Measurements from ENCODE around the gene HSPG2. TPM values are rescaled to one million over a fixed set of nuclear protein-coding genes. Genes with fewer than 3 reads are reported as not detected.
"Not testable (repeated sequence)": the region's sequence is repeated elsewhere in the genome, so short reads cannot be mapped to it uniquely, and the experiment has no call there.

Gene HSPG2
- total RNA-seq, 1 donor, result 166 TPM

- TF ChIP-seq, protein P1, sequence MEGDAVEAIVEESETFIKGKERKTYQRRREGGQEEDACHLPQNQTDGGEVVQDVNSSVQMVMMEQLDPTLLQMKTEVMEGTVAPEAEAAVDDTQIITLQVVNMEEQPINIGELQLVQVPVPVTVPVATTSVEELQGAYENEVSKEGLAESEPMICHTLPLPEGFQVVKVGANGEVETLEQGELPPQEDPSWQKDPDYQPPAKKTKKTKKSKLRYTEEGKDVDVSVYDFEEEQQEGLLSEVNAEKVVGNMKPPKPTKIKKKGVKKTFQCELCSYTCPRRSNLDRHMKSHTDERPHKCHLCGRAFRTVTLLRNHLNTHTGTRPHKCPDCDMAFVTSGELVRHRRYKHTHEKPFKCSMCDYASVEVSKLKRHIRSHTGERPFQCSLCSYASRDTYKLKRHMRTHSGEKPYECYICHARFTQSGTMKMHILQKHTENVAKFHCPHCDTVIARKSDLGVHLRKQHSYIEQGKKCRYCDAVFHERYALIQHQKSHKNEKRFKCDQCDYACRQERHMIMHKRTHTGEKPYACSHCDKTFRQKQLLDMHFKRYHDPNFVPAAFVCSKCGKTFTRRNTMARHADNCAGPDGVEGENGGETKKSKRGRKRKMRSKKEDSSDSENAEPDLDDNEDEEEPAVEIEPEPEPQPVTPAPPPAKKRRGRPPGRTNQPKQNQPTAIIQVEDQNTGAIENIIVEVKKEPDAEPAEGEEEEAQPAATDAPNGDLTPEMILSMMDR (IDR thresholded peaks at IDR 0.05; ENCODE audit: insufficient read depth, low read depth, low read length), result no peak
- no peak for DNase-seq (ENCODE audit: low read depth)
These were observed 12.6 kb downstream of the HSPG2 start for GRCh38 chr1:21924503-21925005.

DNA sequence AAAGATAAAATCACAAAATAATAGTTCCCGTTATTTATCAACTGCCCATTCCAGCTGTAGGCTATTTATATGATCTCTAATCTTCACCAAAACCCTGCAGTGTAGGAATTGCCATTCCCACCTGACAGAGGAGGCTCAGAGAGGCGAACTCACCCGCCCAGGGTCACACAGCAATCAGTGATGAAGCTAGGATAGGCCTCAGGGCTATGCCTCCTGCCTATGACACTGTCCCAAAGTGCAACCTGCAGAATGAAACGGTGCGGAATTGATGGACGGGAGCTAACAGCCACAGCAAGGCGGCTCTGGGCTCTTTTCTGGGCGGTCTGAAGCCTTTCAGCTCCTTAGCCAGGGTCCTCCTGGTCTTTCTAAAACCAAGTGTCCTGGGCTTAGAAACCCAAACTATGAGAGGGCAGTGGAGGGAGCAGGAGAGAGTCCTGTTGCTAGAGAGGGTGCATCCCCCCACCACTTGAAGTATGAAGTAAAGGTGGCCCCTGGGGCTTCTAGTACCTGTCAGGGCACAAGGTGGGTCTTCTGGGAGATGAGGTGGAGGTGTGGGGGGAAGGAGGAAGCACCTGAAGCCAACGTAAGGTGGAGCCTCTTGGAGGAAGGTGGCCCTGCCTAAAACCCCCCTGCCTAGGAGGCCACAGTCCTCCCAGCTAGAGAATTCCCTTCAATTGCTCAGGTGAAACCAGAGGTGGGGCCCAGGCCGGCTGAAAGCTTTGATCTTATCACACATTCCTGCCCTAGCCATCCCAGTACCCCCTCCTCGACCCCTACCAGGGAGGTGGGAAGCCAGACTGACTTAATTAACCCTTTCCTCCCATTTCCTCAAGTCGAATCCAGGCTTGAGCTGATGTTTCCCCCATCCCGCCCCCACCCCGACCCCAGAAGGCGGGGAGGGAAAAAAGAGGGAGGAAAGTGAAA lies 14.8 kb downstream of the HSPG2 start:
- TF ChIP-seq, protein P1 (IDR thresholded peaks at IDR 0.05; ENCODE audit: insufficient read depth, low read depth, low read length), result no peak
- no peak for DNase-seq (ENCODE audit: low read depth)
- H3K4me3 ChIP-seq (ENCODE audit: low read depth, low read length), result no peak overlapping the region

More at GRCh38 chr1:21924503-21925005, 12.6 kb downstream of the HSPG2 start:
- H3K4me3 ChIP-seq (ENCODE audit: low read depth, low read length), result no peak overlapping the region

- DNase-seq (ENCODE audit: low read depth), result no peak
- H3K4me3 ChIP-seq (ENCODE audit: low read depth, low read length), result no peak overlapping the region
- TF ChIP-seq, protein P1 (IDR thresholded peaks at IDR 0.05; ENCODE audit: insufficient read depth, low read depth, low read length), result no peak
These were observed 15.8 kb downstream of the HSPG2 start for GRCh38 chr1:21921100-21921875.

- peak; percentile 92 for DNase-seq (ENCODE audit: low read depth)
- TF ChIP-seq, protein P1 (IDR thresholded peaks at IDR 0.05; ENCODE audit: insufficient read depth, low read depth, low read length), result no peak
- no peak overlapping the region for H3K4me3 ChIP-seq (ENCODE audit: low read depth, low read length)
These were observed 17.6 kb downstream of the HSPG2 start for GRCh38 chr1:21919520-21919919.

GRCh38 chr1:21917239-21917631 lies 19.9 kb downstream of the HSPG2 start:
- H3K4me3 ChIP-seq (ENCODE audit: low read depth, low read length); DNase-seq (ENCODE audit: low read depth): not testable (repeated sequence)

GRCh38 chr1:21916447-21917238 lies 20.5 kb downstream of the HSPG2 start:
- no peak overlapping the region for H3K4me3 ChIP-seq (ENCODE audit: low read depth, low read length)
- TF ChIP-seq, protein P1 (IDR thresholded peaks at IDR 0.05; ENCODE audit: insufficient read depth, low read depth, low read length), result no peak
- no peak for DNase-seq (ENCODE audit: low read depth)

Measured in fibroblast of villous mesenchyme (primary cell).